Parathyroid adenoma (tissue), 2 donors: ENCODE measurements around the gene NUP210L.

Source experiments
- H2AFZ ChIP-seq: fragments of 300-600 bp; sonication (generic); one replicate; pipeline ENCODE4 v1.7.0; 2017; ENCODE audit warnings: antibody characterized with exemption, mild to moderate bottlenecking
- H3K27ac ChIP-seq: fragments of 300-600 bp; sonication (generic); one replicate; pipeline ENCODE4 v1.7.0; 2017
- H3K27me3 ChIP-seq: fragments of 300-600 bp; sonication (generic); one replicate; pipeline ENCODE4 v1.7.0; 2017; ENCODE audit warnings: low read length; ENCODE audit not compliant: control insufficient read depth, insufficient read depth
- H3K36me3 ChIP-seq: fragments of 300-600 bp; sonication (generic); one replicate; pipeline ENCODE4 v1.7.0; 2017; ENCODE audit warnings: low read length; ENCODE audit not compliant: control insufficient read depth, insufficient read depth
- H3K4me1 ChIP-seq: fragments of 300-600 bp; sonication (generic); one replicate; pipeline ENCODE4 v1.7.0; 2017; ENCODE audit warnings: control low read depth
- H3K4me2 ChIP-seq: fragments of 300-600 bp; sonication (generic); one replicate; pipeline ENCODE4 v1.7.0; 2017; ENCODE audit warnings: low read length
- H3K4me3 ChIP-seq: fragments of 300-600 bp; sonication (generic); one replicate; pipeline ENCODE4 v1.7.0; 2017; ENCODE audit warnings: low read depth, low read length
- H3K79me2 ChIP-seq: fragments of 300-600 bp; sonication (generic); one replicate; pipeline ENCODE4 v1.7.0; 2017; ENCODE audit warnings: control low read depth
- H3K9ac ChIP-seq: fragments of 300-600 bp; sonication (generic); one replicate; pipeline ENCODE4 v1.7.0; 2017; ENCODE audit warnings: mild to moderate bottlenecking
- H3K9me3 ChIP-seq: fragments of 300-600 bp; sonication (generic); one replicate; pipeline ENCODE4 v1.7.0; 2017; ENCODE audit warnings: low read length; ENCODE audit not compliant: control insufficient read depth
- CTCF ChIP-seq: fragments of 300-600 bp; sonication (generic); IDR thresholded peaks from one replicate; pipeline ENCODE4 v1.7.0; 2017; ENCODE audit warnings: antibody characterized with exemption, mild to moderate bottlenecking
- donor health status: primary hyperparathyroidism.

Gene NUP210L

GRCh38 chr1:154158307-154159125 lies 3.6 kb upstream of the NUP210L start:
- Histone ChIP-seq H3K9ac (no peak overlapping the region), H3K79me2 (no peaks in the 10 kb centered on the region), H3K27me3 (no peaks in the 10 kb centered on the region), H2AFZ (no peak overlapping the region), H3K27ac (no peak overlapping the region), H3K4me2 (no peak overlapping the region), H3K9me3 (no peaks in the 10 kb centered on the region), H3K36me3 (no peaks in the 10 kb centered on the region), H3K4me1 (no peaks in the 10 kb centered on the region), H3K4me3 (no peak overlapping the region)
- no peak for TF ChIP-seq CTCF

GRCh38 chr1:154157520-154158306 lies 2.8 kb upstream of the NUP210L start:
- H3K4me1 ChIP-seq, result no peaks in the 10 kb centered on the region
- H3K79me2 ChIP-seq, result no peaks in the 10 kb centered on the region
- H2AFZ ChIP-seq, result no peak overlapping the region
- no peaks in the 10 kb centered on the region for H3K36me3 ChIP-seq
- no peak overlapping the region for H3K27ac ChIP-seq
- H3K4me3 ChIP-seq, result no peak overlapping the region
- H3K4me2 ChIP-seq, result no peak overlapping the region
- no peak for TF ChIP-seq CTCF
- H3K27me3 ChIP-seq, result no peaks in the 10 kb centered on the region
- H3K9ac ChIP-seq, result no peak overlapping the region
- H3K9me3 ChIP-seq, result no peaks in the 10 kb centered on the region

- no peaks in the 10 kb centered on the region for H3K36me3 ChIP-seq
- H3K4me3 ChIP-seq, result no peak overlapping the region
Measured at GRCh38 chr1:154155251-154155650, 378 bp upstream of the NUP210L start.

GRCh38 chr1:154154053-154154452 lies 820 bp downstream of the NUP210L start:
- no peak overlapping the region for H3K4me3 ChIP-seq
- no peak overlapping the region for H3K4me2 ChIP-seq
- H3K79me2 ChIP-seq, result no peaks in the 10 kb centered on the region
- H3K9me3 ChIP-seq, result no peaks in the 10 kb centered on the region
- H3K4me1 ChIP-seq, result no peaks in the 10 kb centered on the region
- no peaks in the 10 kb centered on the region for H3K36me3 ChIP-seq
- H3K27ac ChIP-seq, result no peak overlapping the region
- no peaks in the 10 kb centered on the region for H3K27me3 ChIP-seq
- H3K9ac ChIP-seq, result no peak overlapping the region
- no peak for TF ChIP-seq CTCF
- no peak overlapping the region for H2AFZ ChIP-seq

More at GRCh38 chr1:154155251-154155650, 378 bp upstream of the NUP210L start:
- no peaks in the 10 kb centered on the region for H3K79me2 ChIP-seq
- no peak overlapping the region for H3K9ac ChIP-seq
- H3K4me1 ChIP-seq, result no peaks in the 10 kb centered on the region
- H3K4me2 ChIP-seq, result no peak overlapping the region
- TF ChIP-seq CTCF, result no peak
- no peaks in the 10 kb centered on the region for H3K9me3 ChIP-seq
- H3K27me3 ChIP-seq, result no peaks in the 10 kb centered on the region
- no peak overlapping the region for H2AFZ ChIP-seq
- peak overlapping the region; percentile 70 for H3K27ac ChIP-seq
